ENCODE measurements around the gene SBF2.
"Not testable (repeated sequence)": the region's sequence is repeated elsewhere in the genome, so short reads cannot be mapped to it uniquely, and the experiment has no call there.

SBF2 gene

GRCh38 chr11:9750551-9750950, 543.5 kb downstream of the SBF2 start:
- DNase-seq (ENCODE audit: low read depth), result no peak

DNA sequence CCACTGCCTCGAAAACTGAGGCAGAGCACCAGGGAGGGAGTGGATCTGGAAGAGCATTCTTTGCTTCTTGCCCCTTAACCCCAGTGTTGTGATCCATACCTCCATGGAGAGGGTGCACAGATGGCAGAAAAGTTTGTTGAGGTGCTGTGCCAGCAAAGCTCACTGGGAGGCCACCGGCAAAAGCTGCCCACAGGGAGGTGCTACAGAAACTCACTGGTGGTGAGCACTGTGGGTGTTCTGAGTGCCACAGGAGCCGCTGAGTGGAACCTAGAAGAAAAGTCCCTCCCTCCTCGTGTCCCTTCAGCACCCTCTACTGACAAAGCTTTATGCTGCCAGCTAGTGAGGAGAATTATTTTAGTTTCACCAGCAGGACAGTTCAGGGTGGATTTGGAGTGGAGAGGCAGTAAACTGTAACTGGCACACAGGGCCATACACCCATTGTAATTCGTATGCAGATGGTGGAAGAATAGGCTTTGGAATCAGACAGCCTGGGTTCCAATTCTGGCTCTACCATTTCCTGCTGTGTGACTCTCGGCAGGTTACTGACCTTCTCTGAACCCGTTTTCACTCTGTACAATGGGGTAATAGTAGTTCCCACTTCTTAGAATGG, 545.6 kb downstream of the SBF2 start:
- DNase-seq (ENCODE audit: low read depth), result peak; percentile 18

DNA sequence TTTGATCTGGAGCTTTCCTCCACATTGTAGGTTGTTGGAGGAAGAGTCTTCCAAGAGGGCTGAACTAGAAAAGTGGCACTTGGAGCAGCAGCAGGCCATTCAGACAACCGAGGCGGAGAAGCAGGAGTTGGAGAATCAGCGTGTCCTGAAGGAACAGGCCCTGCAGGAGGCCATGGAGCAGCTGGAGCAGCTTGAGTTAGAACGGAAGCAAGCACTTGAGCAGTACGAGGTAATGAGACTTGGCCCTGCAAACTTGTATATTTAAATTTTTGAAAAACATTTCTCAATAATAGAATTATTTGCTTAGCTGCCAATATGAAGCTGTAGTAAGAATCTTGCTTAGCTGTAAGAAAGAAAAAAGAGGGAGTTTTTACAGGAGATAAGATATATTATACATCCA, 546.2 kb downstream of the SBF2 start:
- no peak for DNase-seq (ENCODE audit: low read depth)

DNA sequence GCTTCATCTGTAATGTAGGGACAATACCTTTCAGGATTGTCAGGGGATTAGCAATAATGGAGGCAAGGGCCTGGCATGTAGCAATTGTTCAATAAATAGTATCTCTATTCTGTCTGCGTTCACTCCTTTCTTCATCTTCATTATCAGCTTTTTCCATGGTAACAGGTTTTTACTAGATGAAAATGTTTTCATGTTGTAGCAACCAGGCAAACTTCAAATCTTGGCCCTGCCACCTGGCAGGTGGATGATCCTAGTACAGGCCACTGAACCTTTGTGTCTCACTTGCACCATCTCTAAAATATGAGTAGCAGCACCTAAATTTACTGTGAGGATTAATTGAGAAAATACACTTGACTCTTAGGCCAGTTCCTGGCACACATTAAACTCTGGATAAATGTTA, 546.8 kb downstream of the SBF2 start:
- DNase-seq (ENCODE audit: low read depth), result no peak

DNA sequence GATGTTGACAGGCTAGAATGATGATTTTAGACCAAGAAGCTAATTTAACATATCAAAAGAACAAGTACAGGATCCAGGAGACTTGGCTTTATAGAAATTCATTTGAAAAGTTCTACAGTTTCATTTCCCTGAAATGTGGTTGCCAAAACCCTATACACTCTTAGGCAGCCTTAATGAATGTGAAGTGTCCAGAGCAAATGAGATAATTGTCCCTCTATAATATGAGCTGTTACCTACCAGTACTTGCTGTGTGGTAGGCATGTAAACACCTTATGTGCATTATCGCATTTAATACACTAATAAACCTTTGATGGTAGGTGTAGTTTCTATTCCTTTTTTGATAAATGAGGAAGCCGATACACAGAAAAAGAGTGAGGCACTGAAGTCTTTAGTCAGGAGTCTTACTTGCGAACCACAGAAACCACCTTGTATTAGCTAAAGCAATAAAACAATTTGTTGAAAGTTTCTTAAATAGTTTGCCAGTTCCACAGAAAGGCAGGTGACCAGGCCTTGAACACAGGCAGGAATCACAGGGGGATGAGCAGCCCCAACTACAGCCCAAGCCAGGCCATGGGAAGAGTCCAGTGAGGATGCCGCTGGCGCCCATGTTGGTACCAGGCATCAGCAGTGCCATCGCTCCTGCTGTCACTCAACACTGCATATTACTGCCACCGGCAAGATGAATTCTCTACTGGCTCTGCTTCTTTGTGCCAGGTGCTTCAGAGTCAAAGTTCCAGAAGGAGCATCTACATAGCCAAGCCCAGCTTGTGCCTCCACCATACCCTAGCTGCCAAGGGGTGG, 548.4 kb downstream of the SBF2 start:
- no peak for DNase-seq (ENCODE audit: low read depth)

DNA sequence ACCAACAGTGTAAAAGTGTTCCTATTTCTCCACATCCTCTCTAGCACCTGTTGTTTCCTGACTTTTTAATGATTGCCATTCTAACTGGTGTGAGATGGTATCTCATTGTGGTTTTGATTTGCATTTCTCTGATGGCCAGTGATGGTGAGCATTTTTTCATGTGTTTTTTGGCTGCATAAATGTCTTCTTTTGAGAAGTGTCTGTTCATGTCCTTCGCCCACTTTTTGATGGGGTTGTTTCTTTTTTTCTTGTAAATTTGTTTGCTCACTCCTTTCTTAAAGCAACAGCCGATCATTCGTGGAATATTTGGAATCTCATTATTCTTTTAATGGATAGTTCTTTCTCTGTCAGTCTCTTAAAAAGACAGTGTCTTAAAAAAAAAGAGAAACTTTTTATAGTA, 550.5 kb downstream of the SBF2 start:
- not testable (repeated sequence) for DNase-seq (ENCODE audit: low read depth)

DNA sequence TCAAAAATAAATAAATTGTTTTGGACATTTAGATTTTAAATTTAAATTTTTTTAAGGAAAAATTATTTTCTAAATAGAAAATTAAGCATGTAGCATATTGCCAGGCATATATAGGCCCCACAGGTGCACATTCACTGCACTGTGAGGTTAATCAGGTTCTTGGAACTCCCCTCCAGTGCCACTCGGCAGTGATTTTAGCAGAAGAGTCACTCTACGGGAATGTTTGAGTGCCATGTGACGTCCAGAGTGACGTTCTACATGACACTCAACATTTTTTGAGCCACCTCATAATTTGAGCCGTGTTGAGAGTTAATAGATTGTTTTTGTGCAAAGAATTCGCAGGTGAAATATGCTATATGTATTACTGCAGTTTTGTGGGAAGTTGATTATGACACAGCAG, 552.8 kb downstream of the SBF2 start:
- DNase-seq (ENCODE audit: low read depth), result no peak

DNA sequence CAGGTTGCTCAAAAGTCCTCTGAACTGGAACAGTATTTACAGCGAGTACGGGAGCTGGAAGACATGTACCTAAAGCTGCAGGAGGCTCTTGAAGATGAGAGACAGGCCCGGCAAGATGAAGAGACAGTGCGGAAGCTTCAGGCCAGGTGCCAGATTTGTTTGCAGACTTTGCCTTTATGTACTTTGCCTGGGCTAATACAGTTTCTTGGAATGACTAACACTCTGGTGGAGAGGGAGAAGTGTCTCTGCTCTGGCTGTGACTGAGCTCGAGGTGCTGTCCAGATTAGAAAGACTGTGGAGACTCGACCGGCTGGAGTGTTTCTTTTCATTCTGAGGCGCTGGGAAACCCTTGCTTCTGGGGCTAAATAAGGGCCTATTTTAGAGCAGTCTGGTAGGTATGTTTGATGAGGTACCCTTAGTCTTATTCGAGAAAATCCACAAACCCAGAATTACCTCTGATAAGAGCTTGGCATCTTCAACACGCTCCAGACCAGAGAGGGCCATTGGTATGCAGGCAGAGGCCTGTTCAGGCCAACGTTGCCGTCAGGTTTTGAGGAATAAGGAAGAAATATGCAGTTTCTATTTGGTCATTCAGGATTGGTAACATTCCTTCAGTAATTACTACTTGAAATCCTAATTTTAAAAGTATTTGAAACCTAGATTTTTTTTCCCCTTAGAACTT, 553.7 kb downstream of the SBF2 start:
- DNase-seq (ENCODE audit: low read depth), result no peak

DNA sequence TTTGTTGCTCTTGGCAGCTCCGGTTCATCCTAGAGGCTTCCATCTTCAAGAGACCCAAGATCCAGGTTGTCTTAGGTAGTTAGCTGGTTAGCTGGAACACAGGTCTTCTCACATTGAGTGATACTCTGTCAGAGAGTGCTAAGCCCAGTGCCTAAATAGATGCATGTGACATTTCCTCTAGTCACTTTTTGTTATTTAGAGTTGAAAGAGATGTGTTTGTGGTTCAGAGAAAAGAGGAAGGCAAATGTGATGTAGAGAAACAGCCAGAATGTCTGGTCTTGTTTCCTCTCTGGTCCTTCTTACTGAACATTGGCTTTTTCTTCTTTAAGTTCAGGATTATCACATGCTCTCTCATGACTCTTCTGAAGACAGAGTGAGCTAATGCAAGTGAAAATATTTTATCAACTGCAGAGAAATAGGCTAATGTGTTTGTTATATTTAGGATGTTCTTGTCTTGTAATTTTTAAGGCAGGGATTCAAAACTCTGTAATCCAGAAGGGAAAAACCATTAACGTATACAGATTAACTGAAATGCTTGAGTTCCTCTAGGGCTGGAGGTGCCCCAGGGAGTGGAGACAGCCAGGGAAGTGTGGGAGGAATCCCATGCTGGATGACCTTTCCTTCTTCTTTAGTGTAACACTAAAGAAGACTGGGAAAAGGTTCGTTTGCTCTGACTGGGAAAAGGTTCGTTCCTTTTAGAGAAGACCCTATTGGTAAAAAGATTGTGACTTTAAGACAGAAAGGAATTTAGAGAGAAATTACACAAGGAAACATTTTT, 554.7 kb downstream of the SBF2 start:
- no peak for DNase-seq (ENCODE audit: low read depth)

DNA sequence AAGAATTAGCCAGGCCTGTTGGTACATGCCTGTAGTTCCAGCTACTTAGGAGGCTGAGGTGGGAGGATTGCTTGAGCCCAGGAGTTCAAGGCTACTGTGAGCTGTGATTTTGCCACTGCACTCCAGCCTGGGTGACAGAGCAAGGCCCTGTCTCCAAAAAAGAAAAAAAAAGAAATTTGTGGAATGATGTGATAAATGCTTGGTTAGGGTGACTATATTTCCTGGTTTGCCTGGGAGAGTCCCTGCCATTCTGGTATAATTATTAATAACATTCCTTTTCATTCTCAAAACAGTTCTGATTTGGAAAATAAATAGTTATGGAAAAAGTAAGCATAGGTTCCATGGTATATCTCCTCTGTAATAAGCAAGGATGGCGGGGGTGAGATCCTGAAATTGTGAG, 555.3 kb downstream of the SBF2 start:
- DNase-seq (ENCODE audit: low read depth), result no peak

DNA sequence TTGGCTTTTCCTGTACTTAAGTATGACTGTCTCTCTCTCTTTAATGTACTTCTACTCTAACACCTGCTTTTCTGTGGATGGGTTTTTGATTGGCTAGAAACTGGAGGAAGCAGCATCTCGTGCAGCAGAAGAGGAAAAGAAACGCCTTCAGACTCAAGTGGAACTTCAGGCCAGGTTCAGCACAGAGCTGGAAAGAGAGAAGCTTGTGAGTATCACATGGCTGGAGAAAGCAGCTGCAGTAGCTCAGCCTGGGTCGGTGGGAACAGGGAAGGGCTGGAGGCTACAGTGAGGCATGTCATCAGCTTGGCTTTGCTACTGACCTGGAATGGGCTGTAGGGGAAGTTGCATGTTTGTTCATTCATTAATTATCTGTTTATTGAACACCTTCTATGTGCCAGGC, 555.9 kb downstream of the SBF2 start:
- no peak for DNase-seq (ENCODE audit: low read depth)

GRCh38 chr11:9736365-9736764, 557.7 kb downstream of the SBF2 start:
- DNase-seq (ENCODE audit: low read depth), result no peak

DNA sequence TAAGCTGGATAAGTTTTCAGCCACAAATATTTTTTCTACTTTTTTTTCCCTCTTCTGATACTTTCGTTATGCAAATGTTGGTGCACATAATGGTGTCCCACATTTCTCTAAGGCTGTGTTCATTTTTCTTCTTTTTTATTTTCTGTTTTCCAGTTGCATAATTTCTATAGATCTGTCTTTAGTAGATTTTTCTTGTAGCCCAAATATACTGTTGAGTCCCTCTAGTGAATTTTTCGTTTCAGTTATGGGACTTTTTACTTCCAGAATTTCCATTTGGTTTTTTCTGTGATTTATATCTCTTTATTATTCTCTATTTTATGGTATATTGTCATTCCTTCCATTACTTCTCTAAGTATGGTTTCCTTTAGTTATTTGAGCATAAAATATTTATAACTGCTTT, 558.1 kb downstream of the SBF2 start:
- DNase-seq (ENCODE audit: low read depth), result no peak

DNA sequence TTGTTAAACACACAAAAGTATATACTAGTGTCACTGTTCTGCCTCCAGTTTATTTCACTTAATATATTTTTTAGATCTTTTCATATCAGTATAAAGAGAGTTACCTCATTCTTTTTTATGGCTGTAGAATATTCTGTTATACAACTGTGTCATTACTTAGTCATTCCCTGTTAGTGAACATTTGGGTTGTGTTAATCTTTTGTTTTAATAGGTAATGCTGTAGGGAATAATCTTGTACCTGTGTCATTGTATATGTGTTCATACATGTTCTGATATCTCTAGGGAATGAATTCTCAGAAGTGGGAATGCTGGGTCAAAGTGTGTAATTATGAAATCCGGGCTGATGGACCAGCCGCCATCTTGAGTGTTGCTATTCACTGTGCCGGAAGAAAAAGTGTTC, 558.8 kb downstream of the SBF2 start:
- DNase-seq (ENCODE audit: low read depth), result no peak

DNA sequence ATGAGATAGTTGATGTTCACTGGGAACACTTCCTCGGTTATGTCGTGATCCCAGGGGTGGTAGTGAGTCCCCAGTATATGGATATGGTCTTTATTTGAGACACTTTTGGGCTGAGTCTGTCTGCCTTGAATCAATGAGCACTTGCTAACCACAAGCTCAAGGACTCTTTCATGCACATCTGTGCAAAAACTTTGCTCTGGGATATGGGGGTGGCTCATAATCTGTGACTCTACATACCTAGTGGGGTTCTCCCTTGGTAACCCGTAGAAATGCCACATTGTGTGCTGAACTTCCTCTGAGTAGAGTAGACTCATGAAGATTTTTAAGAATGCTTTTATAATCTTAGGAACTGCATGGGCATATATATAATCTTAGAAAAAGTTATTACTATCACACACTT, 560.8 kb downstream of the SBF2 start:
- no peak for DNase-seq (ENCODE audit: low read depth)

DNA sequence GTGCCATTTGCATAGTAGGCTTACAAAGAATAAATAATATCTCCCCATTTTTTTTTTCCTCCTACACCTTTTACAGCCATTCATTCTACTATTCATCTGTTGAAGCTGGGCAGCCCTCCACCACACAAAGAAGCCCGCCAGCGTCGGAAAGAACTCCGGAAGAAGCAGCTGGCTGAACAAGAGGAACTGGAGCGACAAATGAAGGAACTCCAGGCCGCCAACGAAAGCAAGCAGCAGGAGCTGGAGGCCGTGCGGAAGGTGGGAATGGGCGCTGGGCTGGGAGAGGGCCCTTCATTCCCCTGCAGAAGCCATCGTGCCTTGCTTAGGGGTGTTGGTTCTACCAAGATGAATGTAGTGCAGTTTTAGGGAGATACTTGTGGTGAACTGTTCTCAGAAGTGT, 561.6 kb downstream of the SBF2 start:
- no peak for DNase-seq (ENCODE audit: low read depth)

DNA sequence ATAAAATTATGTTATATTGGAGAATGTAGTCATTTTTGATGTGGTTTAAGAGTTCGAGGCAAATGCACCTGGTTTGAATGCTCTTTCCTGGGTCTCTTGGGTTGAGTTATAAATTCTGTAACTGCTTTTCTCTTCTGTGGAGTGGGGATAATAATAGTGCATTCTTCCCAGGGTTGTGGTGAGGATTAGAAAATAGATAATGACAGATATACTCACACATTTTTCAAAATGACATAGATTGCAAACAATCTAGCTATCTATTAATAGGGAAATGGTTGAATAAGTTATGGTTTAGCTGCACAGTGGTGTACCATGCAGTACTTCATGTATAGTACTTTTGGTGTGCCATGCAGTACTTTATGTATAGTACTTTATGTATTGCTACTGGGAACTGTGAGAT, 562.8 kb downstream of the SBF2 start:
- DNase-seq (ENCODE audit: low read depth), result no peak
